ENCODE results near the gene TOM1L1.

DNA sequence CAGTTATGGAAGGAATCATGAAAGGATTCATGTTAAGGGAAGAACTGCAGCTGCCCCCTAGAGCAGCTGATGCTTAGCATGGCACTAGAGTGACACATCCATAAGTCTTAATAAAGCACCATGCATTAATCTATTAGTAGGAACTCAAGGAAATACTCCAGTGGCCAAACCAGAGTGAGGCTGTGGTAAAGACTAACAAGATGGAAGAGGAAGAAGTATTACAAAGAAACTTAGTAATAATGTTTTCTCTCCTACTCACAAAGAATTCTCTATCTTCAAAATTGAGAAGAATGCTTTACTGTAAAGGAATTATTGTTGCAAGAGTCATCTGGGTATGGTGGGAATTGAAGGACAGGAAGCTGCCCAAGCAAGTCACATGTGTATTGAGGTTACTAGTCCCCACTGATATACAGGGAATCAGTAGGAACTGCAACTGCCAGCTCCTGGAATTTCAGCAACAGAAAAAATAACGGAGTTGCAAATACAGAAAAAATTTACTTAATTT, 29.9 kb upstream of the TOM1L1 start:
- TF ChIP-seq, protein P1, sequence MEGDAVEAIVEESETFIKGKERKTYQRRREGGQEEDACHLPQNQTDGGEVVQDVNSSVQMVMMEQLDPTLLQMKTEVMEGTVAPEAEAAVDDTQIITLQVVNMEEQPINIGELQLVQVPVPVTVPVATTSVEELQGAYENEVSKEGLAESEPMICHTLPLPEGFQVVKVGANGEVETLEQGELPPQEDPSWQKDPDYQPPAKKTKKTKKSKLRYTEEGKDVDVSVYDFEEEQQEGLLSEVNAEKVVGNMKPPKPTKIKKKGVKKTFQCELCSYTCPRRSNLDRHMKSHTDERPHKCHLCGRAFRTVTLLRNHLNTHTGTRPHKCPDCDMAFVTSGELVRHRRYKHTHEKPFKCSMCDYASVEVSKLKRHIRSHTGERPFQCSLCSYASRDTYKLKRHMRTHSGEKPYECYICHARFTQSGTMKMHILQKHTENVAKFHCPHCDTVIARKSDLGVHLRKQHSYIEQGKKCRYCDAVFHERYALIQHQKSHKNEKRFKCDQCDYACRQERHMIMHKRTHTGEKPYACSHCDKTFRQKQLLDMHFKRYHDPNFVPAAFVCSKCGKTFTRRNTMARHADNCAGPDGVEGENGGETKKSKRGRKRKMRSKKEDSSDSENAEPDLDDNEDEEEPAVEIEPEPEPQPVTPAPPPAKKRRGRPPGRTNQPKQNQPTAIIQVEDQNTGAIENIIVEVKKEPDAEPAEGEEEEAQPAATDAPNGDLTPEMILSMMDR (conservative IDR thresholded peaks at IDR 0.05; ENCODE audit: low read depth, low read length) = no peak
- no peak for TF ChIP-seq EZH2 (IDR thresholded peaks at IDR 0.05; ENCODE audit: borderline replicate concordance, low read depth, low read length, poor library complexity, severe bottlenecking)

All from A673 (cell line).